ENCODE data around the gene SALL4. TPM values are rescaled to one million over a fixed set of nuclear protein-coding genes. Genes with fewer than 3 reads are reported as not detected.

SALL4 gene
- total RNA-seq, 1 experiment from 2014 or later: 279 TPM

GRCh38 chr20:51831866-51832265 is 29.5 kb upstream of the SALL4 start:
- TF ChIP-seq, protein P1, sequence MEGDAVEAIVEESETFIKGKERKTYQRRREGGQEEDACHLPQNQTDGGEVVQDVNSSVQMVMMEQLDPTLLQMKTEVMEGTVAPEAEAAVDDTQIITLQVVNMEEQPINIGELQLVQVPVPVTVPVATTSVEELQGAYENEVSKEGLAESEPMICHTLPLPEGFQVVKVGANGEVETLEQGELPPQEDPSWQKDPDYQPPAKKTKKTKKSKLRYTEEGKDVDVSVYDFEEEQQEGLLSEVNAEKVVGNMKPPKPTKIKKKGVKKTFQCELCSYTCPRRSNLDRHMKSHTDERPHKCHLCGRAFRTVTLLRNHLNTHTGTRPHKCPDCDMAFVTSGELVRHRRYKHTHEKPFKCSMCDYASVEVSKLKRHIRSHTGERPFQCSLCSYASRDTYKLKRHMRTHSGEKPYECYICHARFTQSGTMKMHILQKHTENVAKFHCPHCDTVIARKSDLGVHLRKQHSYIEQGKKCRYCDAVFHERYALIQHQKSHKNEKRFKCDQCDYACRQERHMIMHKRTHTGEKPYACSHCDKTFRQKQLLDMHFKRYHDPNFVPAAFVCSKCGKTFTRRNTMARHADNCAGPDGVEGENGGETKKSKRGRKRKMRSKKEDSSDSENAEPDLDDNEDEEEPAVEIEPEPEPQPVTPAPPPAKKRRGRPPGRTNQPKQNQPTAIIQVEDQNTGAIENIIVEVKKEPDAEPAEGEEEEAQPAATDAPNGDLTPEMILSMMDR (conservative IDR thresholded peaks at IDR 0.05): no peak
- Histone ChIP-seq H2AK5ac (ENCODE audit: insufficient read length, low read length) (no peak overlapping the region), H3T11ph (ENCODE audit: low read length) (no peak overlapping the region), H3K14ac (ENCODE audit: insufficient read depth, low read length) (no peak overlapping the region), H3K27ac (ENCODE audit: insufficient read length, low read depth, low read length) (no peak overlapping the region), H4K8ac (replicated peaks; ENCODE audit: insufficient read length, low read depth, low read length) (no peak overlapping the region), H3K56ac (ENCODE audit: insufficient read length, low read depth, low read length) (no peak overlapping the region), H3K79me1 (ENCODE audit: insufficient read depth, low read depth, low read length, poor library complexity, severe bottlenecking) (no peaks in the 10 kb centered on the region), H4K91ac (ENCODE audit: insufficient read length, low read depth, low read length) (no peak overlapping the region), H2BK12ac (ENCODE audit: insufficient read length, low read depth, low read length) (no peak overlapping the region), H2BK5ac (ENCODE audit: insufficient read length, low read length) (no peak overlapping the region), H3K79me2 (ENCODE audit: insufficient read depth, low read length) (no peaks in the 10 kb centered on the region), H2AFZ (ENCODE audit: low read length) (no peak overlapping the region), H2BK15ac (ENCODE audit: low read depth, low read length) (no peak overlapping the region), H2BK20ac (ENCODE audit: low read depth, low read length, poor library complexity, severe bottlenecking) (no peak overlapping the region), H3K4me2 (ENCODE audit: insufficient read depth, insufficient read length, low read length) (no peak overlapping the region), H3K27me3 (ENCODE audit: insufficient read depth, low read length) (no peaks in the 10 kb centered on the region), H2BK120ac (ENCODE audit: low read depth, low read length, poor library complexity, severe bottlenecking) (no peak overlapping the region), H3K23ac (ENCODE audit: insufficient read length, low read depth, low read length) (no peak overlapping the region), H3K18ac (ENCODE audit: insufficient read length, low read depth, low read length) (no peak overlapping the region), H4K20me1 (ENCODE audit: control insufficient read depth, insufficient read depth, insufficient read length) (no peaks in the 10 kb centered on the region), H4K5ac (ENCODE audit: insufficient read length, low read depth, low read length) (no peak overlapping the region), H3K4me1 (ENCODE audit: insufficient read depth, low read length) (peaks cover 4% of the 10 kb centered on the region; the same call in 1 of the 2 replicates), H3K9me3 (ENCODE audit: control insufficient read depth, low read depth, low read length) (no peaks in the 10 kb centered on the region), H3K9ac (ENCODE audit: extremely low read depth, insufficient read length, low read length) (no peak overlapping the region), H3K4ac (ENCODE audit: low read depth, low read length) (no peak overlapping the region), H3K23me2 (ENCODE audit: insufficient read length, low read depth, low read length, poor library complexity, severe bottlenecking) (no peaks in the 10 kb centered on the region)
- H3K4me1 Mint-ChIP-seq: peaks cover 21 to 26% of the 10 kb centered on the region in 2 experiments
- no peak for DNase-seq
- no peaks in the 10 kb centered on the region for H3K36me3 Mint-ChIP-seq (ENCODE audit: insufficient read depth in 1 of 3, low read depth in 3 of 3)
- no peaks in the 10 kb centered on the region for H3K27me3 Mint-ChIP-seq (ENCODE audit: low read depth)
- H3K27ac Mint-ChIP-seq: peak overlapping the region in 1 of 3 experiments; percentile 32; a peak in 1 of 7 replicates
- no peak overlapping the region for H3K4me3 Mint-ChIP-seq
- no peaks in the 10 kb centered on the region; a peak in 1 of 5 replicates for H3K9me3 Mint-ChIP-seq
- no CpG with 5 or more reads among the region's 6 CpGs for WGBS (ENCODE audit: extremely low coverage, insufficient read length, low lambda C conversion rate)
